Liver (tissue), 9 donors: ENCODE results near the gene OR10A2. TPM values are rescaled to one million over a fixed set of nuclear protein-coding genes. Genes with fewer than 3 reads are reported as not detected.

Experiments used
- DNase-seq: peaks from one replicate; pipeline ENCODE4 v3.0.0-alpha.2; 2017; ENCODE audit warnings: low spot score
- H3K27ac ChIP-seq, 2 donors: one replicate each; pipeline ENCODE4 v1.7.0; 2013; ENCODE audit warnings: inconsistent platforms in 2 of 2, low read length in 2 of 2, control low read depth in 1 of 2, low read depth in 1 of 2, mild to moderate bottlenecking in 1 of 2
- H3K27me3 ChIP-seq, 4 donors: one replicate each; pipeline versions ENCODE4 v1.6.1 to v1.7.0; 2013; ENCODE audit warnings: low read length in 3 of 4, inconsistent platforms in 1 of 4, mild to moderate bottlenecking in 1 of 4, moderate library complexity in 1 of 4; ENCODE audit not compliant: control insufficient read depth in 4 of 4, insufficient read depth in 4 of 4
- H3K36me3 ChIP-seq, 4 donors: one replicate each; pipeline versions ENCODE4 v1.6.1 to v1.7.0; 2013; ENCODE audit warnings: low read length in 3 of 4, mild to moderate bottlenecking in 3 of 4, low read depth in 1 of 4, moderate library complexity in 1 of 4; ENCODE audit not compliant: control insufficient read depth in 4 of 4, insufficient read depth in 3 of 4
- H3K4me1 ChIP-seq, 4 donors: one replicate each; pipeline versions ENCODE4 v1.6.1 to v1.7.0; 2013; ENCODE audit warnings: low read length in 3 of 4, mild to moderate bottlenecking in 3 of 4, moderate library complexity in 1 of 4; ENCODE audit not compliant: control insufficient read depth in 4 of 4, insufficient read depth in 4 of 4
- H3K4me3 ChIP-seq, 3 donors: one replicate each; pipeline versions ENCODE4 v1.6.1 to v1.7.0; 2013; ENCODE audit warnings: low read length in 3 of 3, control low read depth in 1 of 3, low read depth in 1 of 3, mild to moderate bottlenecking in 1 of 3
- H3K9ac ChIP-seq, 2 donors: one replicate each; pipeline ENCODE4 v1.7.0; 2013; ENCODE audit warnings: low read length in 2 of 2, mild to moderate bottlenecking in 2 of 2, moderate library complexity in 2 of 2, control low read depth in 1 of 2, low read depth in 1 of 2
- H3K9me3 ChIP-seq, 4 donors: one replicate each; pipeline versions ENCODE4 v1.6.1 to v1.7.0; 2013; ENCODE audit warnings: low read length in 3 of 4; ENCODE audit not compliant: control insufficient read depth in 4 of 4
- EGR1 ChIP-seq, 2 donors: IDR thresholded peaks; 2 replicates each; pipeline ENCODE4 v1.6.1; 2016 to 2018; ENCODE audit warnings: antibody characterized with exemption in 2 of 2, low read depth in 2 of 2
- FOXA1 ChIP-seq: IDR thresholded peaks from 2 replicates; pipeline ENCODE4 v1.6.1; 2016; ENCODE audit warnings: antibody characterized with exemption
- FOXA2 ChIP-seq: IDR thresholded peaks from 2 replicates; pipeline ENCODE4 v1.6.1; 2016; ENCODE audit warnings: antibody characterized with exemption
- GABPA ChIP-seq, 2 donors: IDR thresholded peaks in 1 of 2; conservative IDR thresholded peaks in 1 of 2; 2 replicates each; pipeline ENCODE4 v1.6.1; 2016; ENCODE audit warnings: antibody characterized with exemption in 2 of 2, mild to moderate bottlenecking in 1 of 2, moderate library complexity in 1 of 2
- HNF4A ChIP-seq, 2 donors: conservative IDR thresholded peaks; 2 replicates each; pipeline ENCODE4 v1.6.1; 2016; ENCODE audit warnings: antibody characterized with exemption in 2 of 2, mild to moderate bottlenecking in 2 of 2
- HNF4G ChIP-seq: IDR thresholded peaks from 2 replicates; pipeline ENCODE4 v1.6.1; 2016; ENCODE audit warnings: antibody characterized with exemption
- JUND ChIP-seq, 2 donors: IDR thresholded peaks; 2 replicates each; pipeline ENCODE4 v1.6.1; 2016; ENCODE audit warnings: antibody characterized with exemption in 2 of 2
- RAD21 ChIP-seq, 2 donors: IDR thresholded peaks; 2 replicates each; pipeline ENCODE4 v1.6.1; 2016; ENCODE audit warnings: antibody characterized with exemption in 2 of 2, mild to moderate bottlenecking in 2 of 2
- RXRA ChIP-seq, 2 donors: IDR thresholded peaks; 2 replicates each; pipeline ENCODE4 v1.6.1; 2017 to 2018; ENCODE audit warnings: antibody characterized with exemption in 2 of 2, mild to moderate bottlenecking in 1 of 2
- SP1 ChIP-seq: IDR thresholded peaks from 2 replicates; pipeline ENCODE4 v1.6.1; 2018; ENCODE audit warnings: antibody characterized with exemption, mild to moderate bottlenecking
- TAF1 ChIP-seq: conservative IDR thresholded peaks from 2 replicates; pipeline ENCODE4 v1.6.1; 2016; ENCODE audit warnings: antibody characterized with exemption, mild to moderate bottlenecking
- YY1 ChIP-seq: IDR thresholded peaks from 2 replicates; pipeline ENCODE4 v1.6.1; 2016; ENCODE audit warnings: antibody characterized with exemption, mild to moderate bottlenecking
- WGBS: extraction: QIAGEN DNeasy Blood & Tissue Kit; methylation state at CpG from one replicate; pipeline ENCODE4 v1.1.7; 2013; 5-methylcytosine and 5-hydroxymethylcytosine counted together
- polyA plus RNA-seq, 2 donors: library from polyadenylated mRNA; stranded (reverse) in 1 of 2; unstranded in 1 of 2; fragments of 200-250 nt in 1 of 2; fragments of >200 nt in 1 of 2; fragmentation: Nextera tagmentation in 1 of 2; extraction: Ambion mirVana in 1 of 2; gene quantifications; one replicate each; pipeline versions ENCODE4 v1.2.1 to v1.2.3, GENCODE V29; 2013 to 2015
- total RNA-seq, 2 donors: library from RNA; depleted of rRNA; stranded (reverse); fragments of >200 nt; gene quantifications; one replicate each; pipeline ENCODE4 v1.2.3, GENCODE V29; 2014
- TF ChIP-seq, protein P1 (sequence below): IDR thresholded peaks from 2 replicates; pipeline ENCODE4 v1.6.1; 2016; ENCODE audit warnings: antibody characterized with exemption
- TF ChIP-seq, protein P2 (sequence below): IDR thresholded peaks from 2 replicates; pipeline ENCODE4 v1.6.1; 2016; ENCODE audit warnings: antibody characterized with exemption, mild to moderate bottlenecking
- TF ChIP-seq, protein P3 (sequence below): IDR thresholded peaks from 2 replicates; pipeline ENCODE4 v1.6.1; 2016; ENCODE audit warnings: antibody characterized with exemption
- TF ChIP-seq, protein P4 (sequence below): fragments of 150-350 bp; IDR thresholded peaks from 2 replicates; pipeline ENCODE4 v1.5.1; 2017; ENCODE audit warnings: improper control_type of control experiment, low read depth, low read length; ENCODE audit not compliant: missing input control
- donor health status: healthy.
- donor health status: healthy.
- donor health status: healthy.
- donor health status: healthy.
- donor health status: healthy.

OR10A2 gene
- total and polyA plus RNA-seq, 4 donors, result not detected

DNA sequence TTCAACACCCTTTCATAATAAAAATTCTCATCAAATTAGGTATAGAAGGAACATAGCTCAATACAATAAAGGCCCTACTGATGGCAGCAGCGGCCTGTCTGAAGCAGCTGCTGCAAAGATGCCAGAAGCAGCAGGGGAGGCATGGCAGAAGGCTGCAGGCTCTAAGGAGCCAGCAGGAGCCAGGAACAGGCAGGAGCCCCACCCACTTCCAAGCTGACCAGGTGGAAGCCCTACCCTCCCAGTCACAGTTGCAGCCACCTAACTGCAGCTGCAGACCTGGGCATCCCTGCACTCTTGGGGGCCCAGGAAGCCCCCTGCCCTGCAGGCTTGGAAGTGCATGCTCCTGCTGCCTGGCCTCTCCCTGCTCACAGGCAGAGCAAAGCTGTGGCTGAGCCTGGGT lies 45.2 kb upstream of the OR10A2 start:
- H3K9me3 ChIP-seq, result peaks cover 0 to 11% (median 0%) of the 10 kb centered on the region in 4 donors
- H3K27me3 ChIP-seq, result no peaks in the 10 kb centered on the region
- TF ChIP-seq SP1, result no peak
- no peak for TF ChIP-seq RAD21 (IDR thresholded peaks at IDR 0.05)
- no peak for TF ChIP-seq JUND (IDR thresholded peaks at IDR 0.05)
- TF ChIP-seq HNF4G, result no peak
- TF ChIP-seq, protein P1, sequence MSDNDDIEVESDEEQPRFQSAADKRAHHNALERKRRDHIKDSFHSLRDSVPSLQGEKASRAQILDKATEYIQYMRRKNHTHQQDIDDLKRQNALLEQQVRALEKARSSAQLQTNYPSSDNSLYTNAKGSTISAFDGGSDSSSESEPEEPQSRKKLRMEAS, result no peak
- TF ChIP-seq EGR1 (IDR thresholded peaks at IDR 0.05; ENCODE audit: low read depth in 2 of 2), result no peak
- no peaks in the 10 kb centered on the region for H3K36me3 ChIP-seq
- no peak overlapping the region for H3K9ac ChIP-seq
- WGBS, result 67% methylated on average over 1 of the region's 1 CpG
- no peak overlapping the region for H3K27ac ChIP-seq
- no peak overlapping the region for H3K4me3 ChIP-seq
- no peaks in the 10 kb centered on the region for H3K4me1 ChIP-seq
- DNase-seq, result no peak

DNA sequence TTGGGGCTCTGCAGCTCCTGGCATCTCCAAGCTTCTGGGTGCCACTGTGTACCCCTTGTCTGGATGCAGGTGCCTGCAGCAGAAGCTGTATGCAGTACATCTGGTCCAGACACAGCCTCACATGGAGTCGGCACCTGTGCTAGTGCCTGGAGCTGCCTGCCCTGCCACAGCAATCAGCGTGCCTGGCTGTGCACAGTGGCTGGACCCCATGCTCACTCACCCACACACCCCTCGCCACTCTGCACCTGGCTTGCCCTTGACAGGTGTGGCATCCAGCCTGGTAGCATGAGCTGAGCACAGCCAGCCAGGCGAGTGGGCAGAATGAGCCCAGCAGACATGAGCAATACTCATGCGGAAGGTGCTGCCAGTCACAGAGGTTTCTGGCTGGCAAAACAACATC lies 43.9 kb upstream of the OR10A2 start:
- H3K4me1 ChIP-seq, result no peaks in the 10 kb centered on the region
- no peak overlapping the region for H3K9ac ChIP-seq
- DNase-seq, result no peak
- H3K9me3 ChIP-seq, result peaks cover 0 to 11% (median 0%) of the 10 kb centered on the region in 4 donors
- no peak overlapping the region for H3K27ac ChIP-seq
- TF ChIP-seq SP1 (no peak), YY1 (no peak), RXRA (IDR thresholded peaks at IDR 0.05) (no peak), EGR1 (IDR thresholded peaks at IDR 0.05; ENCODE audit: low read depth in 2 of 2) (no peak)
- TF ChIP-seq, protein P2, sequence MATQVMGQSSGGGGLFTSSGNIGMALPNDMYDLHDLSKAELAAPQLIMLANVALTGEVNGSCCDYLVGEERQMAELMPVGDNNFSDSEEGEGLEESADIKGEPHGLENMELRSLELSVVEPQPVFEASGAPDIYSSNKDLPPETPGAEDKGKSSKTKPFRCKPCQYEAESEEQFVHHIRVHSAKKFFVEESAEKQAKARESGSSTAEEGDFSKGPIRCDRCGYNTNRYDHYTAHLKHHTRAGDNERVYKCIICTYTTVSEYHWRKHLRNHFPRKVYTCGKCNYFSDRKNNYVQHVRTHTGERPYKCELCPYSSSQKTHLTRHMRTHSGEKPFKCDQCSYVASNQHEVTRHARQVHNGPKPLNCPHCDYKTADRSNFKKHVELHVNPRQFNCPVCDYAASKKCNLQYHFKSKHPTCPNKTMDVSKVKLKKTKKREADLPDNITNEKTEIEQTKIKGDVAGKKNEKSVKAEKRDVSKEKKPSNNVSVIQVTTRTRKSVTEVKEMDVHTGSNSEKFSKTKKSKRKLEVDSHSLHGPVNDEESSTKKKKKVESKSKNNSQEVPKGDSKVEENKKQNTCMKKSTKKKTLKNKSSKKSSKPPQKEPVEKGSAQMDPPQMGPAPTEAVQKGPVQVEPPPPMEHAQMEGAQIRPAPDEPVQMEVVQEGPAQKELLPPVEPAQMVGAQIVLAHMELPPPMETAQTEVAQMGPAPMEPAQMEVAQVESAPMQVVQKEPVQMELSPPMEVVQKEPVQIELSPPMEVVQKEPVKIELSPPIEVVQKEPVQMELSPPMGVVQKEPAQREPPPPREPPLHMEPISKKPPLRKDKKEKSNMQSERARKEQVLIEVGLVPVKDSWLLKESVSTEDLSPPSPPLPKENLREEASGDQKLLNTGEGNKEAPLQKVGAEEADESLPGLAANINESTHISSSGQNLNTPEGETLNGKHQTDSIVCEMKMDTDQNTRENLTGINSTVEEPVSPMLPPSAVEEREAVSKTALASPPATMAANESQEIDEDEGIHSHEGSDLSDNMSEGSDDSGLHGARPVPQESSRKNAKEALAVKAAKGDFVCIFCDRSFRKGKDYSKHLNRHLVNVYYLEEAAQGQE, result no peak
- TF ChIP-seq, protein P3, sequence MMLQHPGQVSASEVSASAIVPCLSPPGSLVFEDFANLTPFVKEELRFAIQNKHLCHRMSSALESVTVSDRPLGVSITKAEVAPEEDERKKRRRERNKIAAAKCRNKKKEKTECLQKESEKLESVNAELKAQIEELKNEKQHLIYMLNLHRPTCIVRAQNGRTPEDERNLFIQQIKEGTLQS, result no peak
- no peaks in the 10 kb centered on the region for H3K27me3 ChIP-seq
- H3K36me3 ChIP-seq, result no peaks in the 10 kb centered on the region
- H3K4me3 ChIP-seq, result no peak overlapping the region
- WGBS, result 92% methylated on average over 5 of the region's 5 CpGs

DNA sequence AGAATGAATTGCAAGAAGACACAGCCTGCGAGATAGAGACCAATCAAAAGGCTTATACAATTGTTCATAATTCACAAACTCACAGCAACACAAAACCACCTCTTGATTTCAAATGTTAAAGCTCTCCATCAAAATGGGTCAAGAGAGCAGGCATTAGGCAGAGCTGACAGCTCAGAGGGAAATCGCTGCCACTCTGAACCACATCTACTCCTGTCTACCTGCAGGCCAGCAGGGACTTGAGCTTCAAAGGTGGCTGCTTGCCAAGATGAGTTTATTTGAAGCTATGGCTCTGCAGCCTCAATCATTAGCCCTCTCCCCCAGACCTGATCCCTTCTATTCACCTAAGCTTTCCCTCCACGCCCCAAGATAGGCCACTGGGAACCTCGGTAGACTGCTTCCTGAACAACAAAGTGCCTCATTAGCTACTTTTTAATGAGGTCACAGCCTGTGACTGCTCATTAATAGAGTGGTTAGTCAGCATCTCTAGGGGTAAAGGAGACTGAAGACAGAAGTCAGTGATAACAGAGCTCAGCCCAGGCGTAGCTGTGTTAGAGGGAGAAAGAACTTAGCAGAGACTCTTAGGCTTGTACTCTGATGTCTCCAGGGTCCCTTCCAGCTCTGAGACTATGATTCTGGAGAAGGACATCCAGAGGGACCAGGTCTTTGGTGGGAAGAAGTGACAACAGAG lies 38.6 kb upstream of the OR10A2 start:
- H3K27me3 ChIP-seq, result peaks cover 0 to 2% (median 0%) of the 10 kb centered on the region in 4 donors
- DNase-seq, result no peak
- no peak overlapping the region for H3K9ac ChIP-seq
- H3K4me1 ChIP-seq, result no peaks in the 10 kb centered on the region
- no peaks in the 10 kb centered on the region for H3K36me3 ChIP-seq
- no peak overlapping the region for H3K27ac ChIP-seq
- WGBS, result 72% methylated on average over 5 of the region's 5 CpGs
- peaks cover 0 to 11% (median 0%) of the 10 kb centered on the region in 4 donors for H3K9me3 ChIP-seq
- H3K4me3 ChIP-seq, result no peak overlapping the region
- no peak for TF ChIP-seq EGR1 (IDR thresholded peaks at IDR 0.05; ENCODE audit: low read depth in 2 of 2)
- no peak for TF ChIP-seq FOXA2
- TF ChIP-seq, protein P2, result no peak
- TF ChIP-seq, protein P3, result no peak
- TF ChIP-seq JUND (IDR thresholded peaks at IDR 0.05), result no peak
- TF ChIP-seq TAF1, result no peak
- no peak for TF ChIP-seq SP1
- TF ChIP-seq, protein P1, result no peak
- TF ChIP-seq HNF4A (conservative IDR thresholded peaks at IDR 0.05), result no peak
- no peak for TF ChIP-seq GABPA (IDR thresholded peaks at IDR 0.05 in 1 of 2, conservative IDR thresholded peaks at IDR 0.05 in 1 of 2)
- TF ChIP-seq, protein P4, sequence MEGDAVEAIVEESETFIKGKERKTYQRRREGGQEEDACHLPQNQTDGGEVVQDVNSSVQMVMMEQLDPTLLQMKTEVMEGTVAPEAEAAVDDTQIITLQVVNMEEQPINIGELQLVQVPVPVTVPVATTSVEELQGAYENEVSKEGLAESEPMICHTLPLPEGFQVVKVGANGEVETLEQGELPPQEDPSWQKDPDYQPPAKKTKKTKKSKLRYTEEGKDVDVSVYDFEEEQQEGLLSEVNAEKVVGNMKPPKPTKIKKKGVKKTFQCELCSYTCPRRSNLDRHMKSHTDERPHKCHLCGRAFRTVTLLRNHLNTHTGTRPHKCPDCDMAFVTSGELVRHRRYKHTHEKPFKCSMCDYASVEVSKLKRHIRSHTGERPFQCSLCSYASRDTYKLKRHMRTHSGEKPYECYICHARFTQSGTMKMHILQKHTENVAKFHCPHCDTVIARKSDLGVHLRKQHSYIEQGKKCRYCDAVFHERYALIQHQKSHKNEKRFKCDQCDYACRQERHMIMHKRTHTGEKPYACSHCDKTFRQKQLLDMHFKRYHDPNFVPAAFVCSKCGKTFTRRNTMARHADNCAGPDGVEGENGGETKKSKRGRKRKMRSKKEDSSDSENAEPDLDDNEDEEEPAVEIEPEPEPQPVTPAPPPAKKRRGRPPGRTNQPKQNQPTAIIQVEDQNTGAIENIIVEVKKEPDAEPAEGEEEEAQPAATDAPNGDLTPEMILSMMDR, result no peak
- no peak for TF ChIP-seq YY1
- no peak for TF ChIP-seq FOXA1
- no peak for TF ChIP-seq RAD21 (IDR thresholded peaks at IDR 0.05)
